CD4-positive, alpha-beta T cell treated with Interleukin-15 for 1 hour (primary cell): ENCODE measurements around the gene SLF2.
A peak's percentile ranks its signal among the peaks of the same experiment; 100 is the strongest.

Experiments
- DNase-seq: peaks from one replicate; pipeline ENCODE4 v3.0.0-alpha.2; 2020

Gene SLF2

GRCh38 chr10:100912605-100913469, at the start of gene SLF2:
Gene SLF2 (plus strand): TSS chr10:100912963. CDS start chr10:100913111, 148 bp downstream.
- DNase-seq, result peak; percentile 94

GRCh38 chr10:100863433-100863832, 49.3 kb upstream of the SLF2 start:
- DNase-seq, result no peak

- DNase-seq, result no peak
These were observed 48.5 kb upstream of the SLF2 start for GRCh38 chr10:100864036-100864885.

GRCh38 chr10:100864978-100865377, 47.8 kb upstream of the SLF2 start:
- DNase-seq, result no peak

- no peak for DNase-seq
These were observed 46.8 kb upstream of the SLF2 start for GRCh38 chr10:100866010-100866409.

GRCh38 chr10:100866575-100867098, 46.1 kb upstream of the SLF2 start:
- DNase-seq, result no peak

- DNase-seq, result no peak
These were observed 45.4 kb upstream of the SLF2 start for GRCh38 chr10:100867261-100867963.

- no peak for DNase-seq
These were observed 44.4 kb upstream of the SLF2 start for GRCh38 chr10:100868382-100868781.

GRCh38 chr10:100869399-100869798, 43.4 kb upstream of the SLF2 start:
- DNase-seq, result no peak

- peak; percentile 22 for DNase-seq
These were observed 40.5 kb upstream of the SLF2 start for GRCh38 chr10:100872034-100872791.

GRCh38 chr10:100873146-100873826, 39.5 kb upstream of the SLF2 start:
- DNase-seq, result no peak

GRCh38 chr10:100873827-100874326, 38.9 kb upstream of the SLF2 start:
- DNase-seq, result no peak

- DNase-seq, result no peak
These were observed 37.9 kb upstream of the SLF2 start for GRCh38 chr10:100874702-100875483.

GRCh38 chr10:100875484-100876166, 37.1 kb upstream of the SLF2 start:
- no peak for DNase-seq

- DNase-seq, result no peak
These were observed 35.9 kb upstream of the SLF2 start for GRCh38 chr10:100876585-100877460.

GRCh38 chr10:100877461-100877850, 35.3 kb upstream of the SLF2 start:
- no peak for DNase-seq

- DNase-seq, result no peak
These were observed 34.4 kb upstream of the SLF2 start for GRCh38 chr10:100878291-100878910.

GRCh38 chr10:100879741-100880360, 32.9 kb upstream of the SLF2 start:
- DNase-seq, result no peak
